HepG2 (cell line): ENCODE data around the gene PLIN5. TPM values are rescaled to one million over a fixed set of nuclear protein-coding genes. Genes with fewer than 3 reads are reported as not detected.
A peak's percentile ranks its signal among the peaks of the same experiment; 100 is the strongest.

Experiments used
- ASH2L ChIP-seq: fragments of 300-600, 200-600 bp; sonication (generic); IDR thresholded peaks from 2 replicates; pipeline ENCODE4 v1.7.0; 2017; ENCODE audit warnings: low read depth, mild to moderate bottlenecking, moderate library complexity, mixed read lengths, low read length; ENCODE audit not compliant: insufficient read length
- ELF3 ChIP-seq: IDR thresholded peaks from 2 replicates; pipeline ENCODE4 v1.6.1; 2016; ENCODE audit warnings: missing genetic modification reagents, missing compliant biosample characterization
- ERF ChIP-seq: IDR thresholded peaks from 2 replicates; pipeline ENCODE4 v1.6.1; 2018; ENCODE audit warnings: missing biosample characterization, missing genetic modification reagents
- FOXP1 ChIP-seq, 2 experiments: fragments of 450-650 bp in 1 of 2; IDR thresholded peaks; 2 replicates each; pipeline ENCODE4 v1.6.1; 2017 to 2018; ENCODE audit warnings: antibody characterized with exemption in 1 of 2
- GATA4 ChIP-seq: sonication (generic); IDR thresholded peaks from 2 replicates; pipeline ENCODE4 v1.6.1; 2016; ENCODE audit warnings: antibody characterized with exemption, low read depth, borderline replicate concordance
- GLI4 ChIP-seq: sonication (generic); formaldehyde crosslinking; IDR thresholded peaks from 2 replicates; pipeline ENCODE4 v1.5.1; 2020; ENCODE audit warnings: missing genetic modification reagents, mild to moderate bottlenecking, moderate library complexity, borderline replicate concordance
- HOXA5 ChIP-seq: sonication (generic); formaldehyde crosslinking; IDR thresholded peaks from 2 replicates; pipeline ENCODE4 v1.4.0; 2020; ENCODE audit warnings: missing genetic modification reagents
- KLF16 ChIP-seq, 2 experiments: sonication (generic) in 1 of 2; formaldehyde crosslinking in 1 of 2; IDR thresholded peaks; 2 replicates each; pipeline versions ENCODE4 v1.6.1 to v1.8.0; 2016 to 2023; ENCODE audit warnings: missing genetic modification reagents in 2 of 2, missing compliant biosample characterization in 1 of 2
- MTA3 ChIP-seq: sonication (generic); formaldehyde crosslinking; IDR thresholded peaks from 2 replicates; pipeline ENCODE4 v1.4.0; 2020; ENCODE audit warnings: missing genetic modification reagents
- MXI1 ChIP-seq: IDR thresholded peaks from 3 replicates; pipeline ENCODE4 v1.6.1; 2012; ENCODE audit warnings: low read depth, low read length, inconsistent platforms, borderline replicate concordance
- MYNN ChIP-seq: sonication (generic); formaldehyde crosslinking; IDR thresholded peaks from 2 replicates; pipeline ENCODE4 v1.4.0; 2020; ENCODE audit warnings: mild to moderate bottlenecking, low read depth, missing genetic modification reagents
- NFE2L2 ChIP-seq: fragments of 150-350 bp; IDR thresholded peaks from 2 replicates; pipeline ENCODE4 v1.6.1; 2014; ENCODE audit warnings: low read length
- NPAS2 ChIP-seq: sonication (generic); formaldehyde crosslinking; IDR thresholded peaks from 2 replicates; pipeline ENCODE4 v1.8.0; 2022; ENCODE audit warnings: mild to moderate bottlenecking, missing genetic modification reagents, borderline replicate concordance
- NR1H2 ChIP-seq: sonication (generic); formaldehyde crosslinking; IDR thresholded peaks from 2 replicates; pipeline ENCODE4 v1.8.1; 2022; ENCODE audit warnings: low read depth, missing genetic modification reagents, borderline replicate concordance
- PPARG ChIP-seq: conservative IDR thresholded peaks from 2 replicates; pipeline ENCODE4 v1.6.1; 2016; ENCODE audit warnings: missing biosample characterization, missing genetic modification reagents
- SAP130 ChIP-seq: IDR thresholded peaks from 2 replicates; pipeline ENCODE4 v1.6.1; 2016; ENCODE audit warnings: low read depth
- SIN3B ChIP-seq: fragments of 150-350 bp; IDR thresholded peaks from 2 replicates; pipeline ENCODE4 v1.6.1; 2014; ENCODE audit warnings: low read length
- TAF1 ChIP-seq: sonication (generic); formaldehyde crosslinking; IDR thresholded peaks from 2 replicates; pipeline ENCODE4 v1.4.0; 2020; ENCODE audit warnings: missing genetic modification reagents
- THRA ChIP-seq: sonication (generic); formaldehyde crosslinking; IDR thresholded peaks from 2 replicates; pipeline ENCODE4 v1.4.0; 2020; ENCODE audit warnings: missing genetic modification reagents, borderline replicate concordance
- ZFY ChIP-seq: sonication (generic); formaldehyde crosslinking; IDR thresholded peaks from 2 replicates; pipeline ENCODE4 v1.4.0; 2020; ENCODE audit warnings: missing genetic modification reagents
- ZNF121 ChIP-seq: sonication (generic); formaldehyde crosslinking; IDR thresholded peaks from 2 replicates; pipeline ENCODE4 v1.5.0; 2020; ENCODE audit warnings: mild to moderate bottlenecking, missing genetic modification reagents
- ZNF263 ChIP-seq: sonication (generic); formaldehyde crosslinking; IDR thresholded peaks from 2 replicates; pipeline ENCODE4 v1.4.0; 2020; ENCODE audit warnings: missing genetic modification reagents
- ZNF274 ChIP-seq: sonication (generic); formaldehyde crosslinking; IDR thresholded peaks from 2 replicates; pipeline ENCODE4 v1.5.1; 2020; ENCODE audit warnings: mild to moderate bottlenecking, missing genetic modification reagents
- ZNF276 ChIP-seq: sonication (generic); formaldehyde crosslinking; IDR thresholded peaks from 2 replicates; pipeline ENCODE4 v1.4.0; 2020; ENCODE audit warnings: mild to moderate bottlenecking, low read depth, missing genetic modification reagents
- ZNF598 ChIP-seq: sonication (generic); formaldehyde crosslinking; IDR thresholded peaks from 2 replicates; pipeline ENCODE4 v1.5.1; 2020; ENCODE audit warnings: mild to moderate bottlenecking, missing genetic modification reagents, borderline replicate concordance
- ZNF605 ChIP-seq: sonication (generic); formaldehyde crosslinking; IDR thresholded peaks from 2 replicates; pipeline ENCODE4 v1.8.0; 2022; ENCODE audit warnings: mild to moderate bottlenecking, missing genetic modification reagents
- ZNF782 ChIP-seq: sonication (generic); formaldehyde crosslinking; IDR thresholded peaks from 2 replicates; pipeline ENCODE4 v1.4.0; 2020; ENCODE audit warnings: missing genetic modification reagents, mild to moderate bottlenecking, borderline replicate concordance
- ZNF891 ChIP-seq: sonication (generic); formaldehyde crosslinking; IDR thresholded peaks from 2 replicates; pipeline ENCODE4 v1.5.0; 2020; ENCODE audit warnings: mild to moderate bottlenecking, missing genetic modification reagents
- ZSCAN30 ChIP-seq: sonication (generic); formaldehyde crosslinking; IDR thresholded peaks from 2 replicates; pipeline ENCODE4 v1.5.0; 2020; ENCODE audit warnings: mild to moderate bottlenecking, missing genetic modification reagents
- ZSCAN31 ChIP-seq: sonication (generic); formaldehyde crosslinking; IDR thresholded peaks from 2 replicates; pipeline ENCODE4 v1.5.0; 2020; ENCODE audit warnings: low read depth, mild to moderate bottlenecking, missing genetic modification reagents
- polyA plus RNA-seq, 8 experiments: library from polyadenylated mRNA; depleted of rRNA in 3 of 8; stranded (reverse) in 7 of 8; unstranded in 1 of 8; fragments of >200 nt; fragmentation: Illumina TruSeq in 4 of 8; extraction: Trizol in 4 of 8; gene quantifications; 2 replicates each; pipeline versions ENCODE4 v1.2.1 to v1.2.3, GENCODE V29; 2011 to 2016; ENCODE audit warnings: low read depth in 4 of 8, missing spikeins in 1 of 8, mixed read lengths in 1 of 8; ENCODE audit not compliant: insufficient read depth in 1 of 8
- total RNA-seq, 5 experiments: library from RNA; depleted of rRNA; stranded (reverse); fragments of >200 nt; fragmentation: Illumina TruSeq; extraction: Trizol; gene quantifications; 2 replicates each; pipeline ENCODE4 v1.2.3, GENCODE V29; 2016; ENCODE audit warnings: low read depth in 1 of 5

The PLIN5 gene
- total and polyA plus RNA-seq, 2 of the 13 experiments (the other 11 are each of a cell fraction or from before 2014, with no cell fraction given): 1.8 to 4.8 TPM

DNA sequence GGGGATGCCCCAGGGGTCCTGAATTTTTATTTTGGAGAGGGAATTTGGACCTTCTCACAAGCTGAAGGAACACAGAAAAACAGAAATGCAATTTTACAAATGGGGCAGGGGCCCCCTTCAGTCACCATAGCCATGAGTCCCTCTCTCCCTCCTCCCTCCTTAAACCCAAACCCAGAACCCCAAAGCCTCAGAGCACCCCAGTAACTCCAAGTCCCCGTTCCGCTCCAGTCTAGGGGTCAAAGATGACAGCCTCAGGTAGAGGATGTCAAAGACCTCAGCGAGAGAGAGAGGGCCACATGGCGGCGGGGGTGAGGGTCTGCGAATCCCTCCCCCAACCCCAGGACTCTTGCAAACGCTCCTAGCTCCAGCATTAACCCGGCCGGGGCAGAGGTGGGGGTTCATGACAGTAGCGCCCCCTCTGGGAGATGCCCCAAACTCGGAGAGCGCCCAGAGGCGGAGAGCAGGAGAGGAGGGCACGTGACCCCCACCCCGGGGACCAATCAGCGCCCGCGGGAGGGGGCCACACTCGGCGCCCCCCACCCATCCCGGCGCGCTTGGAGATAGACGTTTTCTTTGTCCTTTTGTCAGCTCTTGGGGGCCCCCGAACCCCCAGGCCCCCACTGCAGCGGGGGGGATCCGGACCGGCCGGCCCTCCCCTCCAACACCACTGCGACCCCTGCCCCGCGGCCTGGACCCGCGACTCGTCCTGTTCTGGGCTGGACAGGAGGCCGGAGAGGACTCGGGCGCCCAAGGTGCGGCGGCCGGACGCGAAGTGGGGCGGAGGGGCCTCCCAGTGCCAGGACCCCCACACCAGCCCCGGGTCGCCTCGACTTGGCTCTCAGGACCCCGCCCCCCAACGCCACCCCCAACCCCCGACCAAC lies 45.2 kb upstream of the PLIN5 start (continued):
- no peak for TF ChIP-seq ZNF276 (CRISPR knock-in tag)
- TF ChIP-seq TAF1 (CRISPR knock-in tag): peak; percentile 68; the same call in 1 of the 2 replicates
- no peak for TF ChIP-seq SIN3B
- no peak for TF ChIP-seq NPAS2 (CRISPR knock-in tag)
- peak; percentile 69 for TF ChIP-seq ERF
- TF ChIP-seq ASH2L: no peak
- no peak for TF ChIP-seq MTA3 (CRISPR knock-in tag)
- no peak for TF ChIP-seq NFE2L2
- 0 out of 2 replicates have a peak, but pooled peaks have one; percentile 42 for TF ChIP-seq ZNF274 (CRISPR knock-in tag)
- no peak for TF ChIP-seq ELF3 (CRISPR knock-in tag)
- no peak for TF ChIP-seq NR1H2
- TF ChIP-seq ZNF263 (CRISPR knock-in tag): peak; percentile 41; the same call in 1 of the 2 replicates
- TF ChIP-seq HOXA5 (CRISPR knock-in tag): 0 out of 2 replicates have a peak, but pooled peaks have one; percentile 18
- peak; percentile 61 for TF ChIP-seq SAP130
- TF ChIP-seq MYNN (CRISPR knock-in tag): no peak
- no peak for TF ChIP-seq ZNF782 (CRISPR knock-in tag)
- TF ChIP-seq GATA4: no peak
- TF ChIP-seq THRA (CRISPR knock-in tag): no peak
- TF ChIP-seq GLI4 (CRISPR knock-in tag): no peak; the same call in 1 of the 2 replicates
- peak; percentile 48; the same call in 1 of the 2 replicates for TF ChIP-seq ZNF891
- TF ChIP-seq ZNF121 (CRISPR knock-in tag): no peak
- TF ChIP-seq ZFY (CRISPR knock-in tag): peak; percentile 51; the same call in 1 of the 2 replicates
- no peak for TF ChIP-seq FOXP1 (IDR thresholded peaks at IDR 0.05)
- no peak for TF ChIP-seq FOXP1 (CRISPR knock-in tag; IDR thresholded peaks at IDR 0.05)
- peak in 1 of 2 experiments; percentile 46; a peak in 1 of 4 replicates for TF ChIP-seq KLF16 (CRISPR knock-in tag; IDR thresholded peaks at IDR 0.05)
- TF ChIP-seq ZSCAN30 (CRISPR knock-in tag): no peak
- no peak for TF ChIP-seq MXI1
- no peak for TF ChIP-seq ZSCAN31 (CRISPR knock-in tag)
- TF ChIP-seq PPARG (CRISPR knock-in tag): no peak
- no peak for TF ChIP-seq ZNF598 (CRISPR knock-in tag)
- peak; percentile 33; the same call in 1 of the 2 replicates for TF ChIP-seq ZNF605
